ENCODE results near the gene PC. TPM values are rescaled to one million over a fixed set of nuclear protein-coding genes. Genes with fewer than 3 reads are reported as not detected.

PC gene
- total and polyA plus RNA-seq, 12 donors, result 40.6 to 231 (median 83.2) TPM

DNA sequence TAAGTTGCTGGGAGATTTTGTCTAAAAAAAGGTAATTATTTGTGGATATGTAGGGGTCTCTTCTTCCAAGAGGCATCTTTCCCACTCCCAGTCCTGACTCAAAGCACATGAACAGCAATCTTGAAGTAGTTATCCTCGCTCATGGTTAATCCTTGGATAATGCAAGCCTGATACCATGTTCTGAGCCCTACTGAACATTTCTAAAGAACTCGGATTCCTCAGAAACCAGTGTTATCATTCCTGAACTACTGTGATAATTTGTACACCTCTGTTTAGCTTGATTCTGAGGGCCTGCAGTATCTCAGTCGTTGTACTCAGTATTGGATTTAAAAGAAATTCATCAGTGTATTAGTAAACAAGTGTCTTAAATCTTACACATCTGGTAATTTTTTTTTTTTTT lies 137.3 kb downstream of the PC start:
- H3K27me3 ChIP-seq, result no peaks in the 10 kb centered on the region
- H3K4me1 ChIP-seq (replicated peaks in 1 of 2), result no peaks in the 10 kb centered on the region
- WGBS, 4 donors, result 87 to 91% (median 89%) methylated on average over 3 of the region's 3 CpGs
- DNase-seq, result no peak
- H3K4me3 ChIP-seq, result no peak overlapping the region
- intact Hi-C loops (cut with DNase I), result no loop called here
- no peaks in the 10 kb centered on the region for H3K36me3 ChIP-seq (replicated peaks in 1 of 2)
- H3K9me3 ChIP-seq (replicated peaks in 1 of 3), result no peaks in the 10 kb centered on the region
- TF ChIP-seq, protein P1, sequence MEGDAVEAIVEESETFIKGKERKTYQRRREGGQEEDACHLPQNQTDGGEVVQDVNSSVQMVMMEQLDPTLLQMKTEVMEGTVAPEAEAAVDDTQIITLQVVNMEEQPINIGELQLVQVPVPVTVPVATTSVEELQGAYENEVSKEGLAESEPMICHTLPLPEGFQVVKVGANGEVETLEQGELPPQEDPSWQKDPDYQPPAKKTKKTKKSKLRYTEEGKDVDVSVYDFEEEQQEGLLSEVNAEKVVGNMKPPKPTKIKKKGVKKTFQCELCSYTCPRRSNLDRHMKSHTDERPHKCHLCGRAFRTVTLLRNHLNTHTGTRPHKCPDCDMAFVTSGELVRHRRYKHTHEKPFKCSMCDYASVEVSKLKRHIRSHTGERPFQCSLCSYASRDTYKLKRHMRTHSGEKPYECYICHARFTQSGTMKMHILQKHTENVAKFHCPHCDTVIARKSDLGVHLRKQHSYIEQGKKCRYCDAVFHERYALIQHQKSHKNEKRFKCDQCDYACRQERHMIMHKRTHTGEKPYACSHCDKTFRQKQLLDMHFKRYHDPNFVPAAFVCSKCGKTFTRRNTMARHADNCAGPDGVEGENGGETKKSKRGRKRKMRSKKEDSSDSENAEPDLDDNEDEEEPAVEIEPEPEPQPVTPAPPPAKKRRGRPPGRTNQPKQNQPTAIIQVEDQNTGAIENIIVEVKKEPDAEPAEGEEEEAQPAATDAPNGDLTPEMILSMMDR (IDR thresholded peaks at IDR 0.05), result no peak
- no peak for TF ChIP-seq POLR2A (IDR thresholded peaks at IDR 0.05)
- no peak overlapping the region for H3K27ac ChIP-seq

DNA sequence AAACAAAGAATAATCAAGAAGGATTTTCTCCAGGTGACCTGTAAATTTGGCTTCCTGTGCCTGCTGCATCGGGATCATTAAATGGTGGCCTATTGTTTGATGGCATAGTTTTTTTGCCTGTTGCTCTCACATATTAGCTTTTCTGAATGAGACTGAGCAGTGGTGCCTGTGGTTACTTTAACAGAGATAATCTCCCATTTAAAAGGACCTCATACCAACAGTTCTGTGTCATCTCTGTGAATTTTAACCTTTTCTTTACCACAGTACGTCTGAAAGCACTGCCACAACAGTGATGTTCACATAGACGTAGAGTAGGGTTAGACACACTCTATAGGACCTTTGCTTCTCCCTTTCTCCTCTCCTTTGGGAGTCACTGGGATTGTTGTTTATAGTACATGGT lies 137.8 kb downstream of the PC start:
- Histone ChIP-seq H3K27me3 (no peaks in the 10 kb centered on the region), H3K36me3 (replicated peaks in 1 of 2) (no peaks in the 10 kb centered on the region), H3K4me3 (no peak overlapping the region), H3K4me1 (replicated peaks in 1 of 2) (no peaks in the 10 kb centered on the region), H3K9me3 (replicated peaks in 1 of 3) (no peaks in the 10 kb centered on the region), H3K27ac (no peak overlapping the region)
- DNase-seq, result no peak
- WGBS, 4 donors, result 84 to 90% (median 87%) methylated on average over 3 of the region's 3 CpGs
- intact Hi-C loops (cut with DNase I), result no loop called here
- TF ChIP-seq, protein P1 (IDR thresholded peaks at IDR 0.05), result no peak
- TF ChIP-seq POLR2A (IDR thresholded peaks at IDR 0.05), result no peak

DNA sequence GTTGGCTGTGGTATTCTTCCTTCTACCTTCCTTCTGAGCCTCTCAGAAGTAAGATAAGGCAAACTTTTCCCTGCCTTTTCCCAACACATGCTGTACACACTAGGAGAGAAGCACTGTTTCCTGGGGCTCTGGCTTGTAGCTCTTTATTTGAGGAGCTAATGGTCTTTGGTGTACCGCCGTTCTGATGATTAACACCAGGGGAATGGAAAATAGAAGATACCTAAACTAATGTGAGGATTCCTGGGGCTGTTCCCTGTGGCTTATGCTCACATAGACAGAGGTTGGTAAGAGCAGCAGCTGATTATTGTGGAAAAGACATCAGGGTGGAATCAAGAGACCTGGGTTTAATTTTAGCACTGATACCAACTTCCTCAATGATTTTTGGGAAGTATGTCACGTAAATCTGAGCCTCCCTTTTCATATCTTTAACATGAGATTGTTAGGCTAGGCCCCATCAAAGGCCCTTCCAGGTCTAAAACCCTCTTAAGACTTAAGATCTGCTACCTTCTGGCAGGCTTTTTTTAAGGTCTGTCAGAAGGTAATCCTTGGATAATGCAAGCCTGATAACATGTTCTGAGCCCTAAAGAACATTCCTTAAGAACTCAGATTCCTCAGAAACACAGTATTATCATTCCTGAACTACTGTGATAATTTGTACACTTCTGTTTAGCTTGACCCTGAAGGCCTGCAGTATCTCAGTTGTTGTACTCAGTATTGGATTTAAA lies 139.8 kb downstream of the PC start:
- H3K4me3 ChIP-seq, result no peak overlapping the region
- no peak overlapping the region for H3K27ac ChIP-seq
- intact Hi-C loops (cut with DNase I), result loop anchor here in 1 of 2 donors (5.0 kb wide), 1 partner anchor 126 kb away; no protein-coding TSS in a partner anchor
- H3K27me3 ChIP-seq, result no peaks in the 10 kb centered on the region
- DNase-seq, result no peak
- 84 to 87% (median 86%) methylated on average over 3 of the region's 3 CpGs for WGBS, 4 donors
- TF ChIP-seq POLR2A (IDR thresholded peaks at IDR 0.05), result no peak
- TF ChIP-seq, protein P1 (IDR thresholded peaks at IDR 0.05), result no peak
- no peaks in the 10 kb centered on the region for H3K36me3 ChIP-seq (replicated peaks in 1 of 2)
- H3K9me3 ChIP-seq (replicated peaks in 1 of 3), result no peaks in the 10 kb centered on the region
- H3K4me1 ChIP-seq (replicated peaks in 1 of 2), result no peaks in the 10 kb centered on the region

DNA sequence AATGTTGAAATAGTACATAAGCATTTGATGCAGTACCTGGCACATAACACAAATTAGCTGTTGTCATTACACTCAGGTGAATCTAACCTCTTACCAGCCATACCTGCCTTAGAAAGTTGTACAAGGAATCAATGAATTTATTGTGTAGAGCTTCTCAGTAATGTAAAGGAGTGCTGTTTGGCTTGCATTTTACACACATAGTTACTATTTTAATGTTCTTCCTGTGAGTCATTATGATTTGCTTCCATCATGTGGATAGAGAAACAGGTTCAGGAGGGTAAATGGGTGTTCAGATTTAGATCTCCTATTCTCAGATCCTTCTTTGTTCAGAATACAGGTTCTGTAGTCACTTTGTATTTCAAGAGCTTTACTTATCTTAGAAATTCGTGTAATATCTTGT lies 142.5 kb downstream of the PC start:
- intact Hi-C loops (cut with DNase I), result loop anchor here in 1 of 2 donors (5.0 kb wide), 1 partner anchor 123 kb away; no protein-coding TSS in a partner anchor
- 27 to 73% (median 63%) methylated on average over 1 of the region's 1 CpG for WGBS, 4 donors
- Histone ChIP-seq H3K27me3 (no peaks in the 10 kb centered on the region), H3K9me3 (replicated peaks in 1 of 3) (no peaks in the 10 kb centered on the region), H3K4me3 (no peak overlapping the region), H3K36me3 (replicated peaks in 1 of 2) (no peaks in the 10 kb centered on the region), H3K27ac (no peak overlapping the region), H3K4me1 (replicated peaks in 1 of 2) (no peaks in the 10 kb centered on the region)
- TF ChIP-seq, protein P1 (IDR thresholded peaks at IDR 0.05), result no peak
- no peak for TF ChIP-seq POLR2A (IDR thresholded peaks at IDR 0.05)
- no peak for DNase-seq
